ENCODE data around the gene NRIP1. TPM values are rescaled to one million over a fixed set of nuclear protein-coding genes. Genes with fewer than 3 reads are reported as not detected.

Gene NRIP1
- total and polyA plus RNA-seq, 2 of the 13 experiments (the other 11 are each of a cell fraction or from before 2014, with no cell fraction given): 21.0 to 69.0 TPM

DNA sequence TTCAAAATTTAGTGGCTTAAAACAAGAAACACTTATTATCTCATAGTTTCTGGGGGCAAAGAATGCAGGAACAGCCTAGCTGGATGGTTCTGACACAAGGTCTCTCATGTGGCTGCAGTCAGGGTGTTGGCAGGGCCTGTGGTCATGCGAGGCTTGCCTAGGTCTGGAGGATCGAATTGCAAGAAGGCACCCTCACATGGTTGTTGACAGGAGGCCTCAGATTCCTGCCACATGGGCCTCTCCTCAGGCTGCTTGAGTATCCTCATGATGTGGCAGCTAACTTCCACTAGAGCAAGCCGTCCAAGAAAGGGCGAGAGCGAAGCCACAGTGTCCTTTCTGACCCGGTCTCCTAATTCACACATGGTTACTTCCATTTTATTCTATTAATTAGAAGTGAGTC, 6.2 kb upstream of the NRIP1 start:
- no TSS peak for BruUV-seq (replicated peaks)
- ATAC-seq (no peak), FAIRE-seq (no peak), DNase-seq (ENCODE audit: low spot score) (no peak)
- H3K4me3 ChIP-seq (replicated peaks in 1 of 3; ENCODE audit: insufficient read depth in 1 of 3, low read depth in 2 of 3, low read length in 3 of 3): no peak overlapping the region
- H3K79me2 ChIP-seq (ENCODE audit: insufficient read depth, low read length): peaks cover 5% of the 10 kb centered on the region
- CTCF ChIA-PET (ENCODE audit: low intra/inter-chr PET ratio, low total read pairs): no interaction called here
- in situ Hi-C loops (cut with HindIII; ENCODE audit: extremely low pct_ligation_motif_present, low pct_unique_long_range_greater_than_20kb) (no loop called here), intact Hi-C loops (cut with micrococcal nuclease; ENCODE audit: unreplicated experiment) (no loop called here)
- H3K27ac ChIP-seq (ENCODE audit: extremely low read length, insufficient read depth, low read length): no peak overlapping the region
- WGBS (ENCODE audit: low lambda C conversion rate): 92% methylated on average over 6 of the region's 6 CpGs
- H3K27me3 ChIP-seq (ENCODE audit: control insufficient read depth in 1 of 2, insufficient read depth in 2 of 2, low read length in 2 of 2): no peaks in the 10 kb centered on the region
- H3K4me1 ChIP-seq (ENCODE audit: insufficient read depth, low read length): peaks cover 22% of the 10 kb centered on the region
- no peak overlapping the region for H3K4me2 ChIP-seq (ENCODE audit: low read depth, low read length)
- POLR2A ChIA-PET: no interaction called here
- no peak for TF ChIP-seq ZNF431 (CRISPR knock-in tag; IDR thresholded peaks at IDR 0.05; ENCODE audit: borderline replicate concordance, low read depth)
- no peak for TF ChIP-seq TP53 (CRISPR knock-in tag; conservative IDR thresholded peaks at IDR 0.05)
- TF ChIP-seq CC2D1A (CRISPR knock-in tag; IDR thresholded peaks at IDR 0.05): no peak
- TF ChIP-seq REXO4 (CRISPR knock-in tag; IDR thresholded peaks at IDR 0.05; ENCODE audit: borderline replicate concordance): no peak
- no peak for TF ChIP-seq ZNF260 (CRISPR knock-in tag; IDR thresholded peaks at IDR 0.05; ENCODE audit: borderline replicate concordance, low read depth)
- TF ChIP-seq, protein P1, sequence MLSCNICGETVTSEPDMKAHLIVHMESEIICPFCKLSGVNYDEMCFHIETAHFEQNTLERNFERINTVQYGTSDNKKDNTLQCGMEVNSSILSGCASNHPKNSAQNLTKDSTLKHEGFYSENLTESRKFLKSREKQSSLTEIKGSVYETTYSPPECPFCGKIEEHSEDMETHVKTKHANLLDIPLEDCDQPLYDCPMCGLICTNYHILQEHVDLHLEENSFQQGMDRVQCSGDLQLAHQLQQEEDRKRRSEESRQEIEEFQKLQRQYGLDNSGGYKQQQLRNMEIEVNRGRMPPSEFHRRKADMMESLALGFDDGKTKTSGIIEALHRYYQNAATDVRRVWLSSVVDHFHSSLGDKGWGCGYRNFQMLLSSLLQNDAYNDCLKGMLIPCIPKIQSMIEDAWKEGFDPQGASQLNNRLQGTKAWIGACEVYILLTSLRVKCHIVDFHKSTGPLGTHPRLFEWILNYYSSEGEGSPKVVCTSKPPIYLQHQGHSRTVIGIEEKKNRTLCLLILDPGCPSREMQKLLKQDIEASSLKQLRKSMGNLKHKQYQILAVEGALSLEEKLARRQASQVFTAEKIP (CRISPR knock-in tag; IDR thresholded peaks at IDR 0.05; ENCODE audit: borderline replicate concordance): no peak
- TF ChIP-seq RBFOX2 (IDR thresholded peaks at IDR 0.05; ENCODE audit: low read depth, low read length): no peak
- TF ChIP-seq KMT2B (CRISPR knock-in tag; IDR thresholded peaks at IDR 0.05): no peak
- no peak for TF ChIP-seq ZNF44 (CRISPR knock-in tag; IDR thresholded peaks at IDR 0.05)
- TF ChIP-seq, protein P2, sequence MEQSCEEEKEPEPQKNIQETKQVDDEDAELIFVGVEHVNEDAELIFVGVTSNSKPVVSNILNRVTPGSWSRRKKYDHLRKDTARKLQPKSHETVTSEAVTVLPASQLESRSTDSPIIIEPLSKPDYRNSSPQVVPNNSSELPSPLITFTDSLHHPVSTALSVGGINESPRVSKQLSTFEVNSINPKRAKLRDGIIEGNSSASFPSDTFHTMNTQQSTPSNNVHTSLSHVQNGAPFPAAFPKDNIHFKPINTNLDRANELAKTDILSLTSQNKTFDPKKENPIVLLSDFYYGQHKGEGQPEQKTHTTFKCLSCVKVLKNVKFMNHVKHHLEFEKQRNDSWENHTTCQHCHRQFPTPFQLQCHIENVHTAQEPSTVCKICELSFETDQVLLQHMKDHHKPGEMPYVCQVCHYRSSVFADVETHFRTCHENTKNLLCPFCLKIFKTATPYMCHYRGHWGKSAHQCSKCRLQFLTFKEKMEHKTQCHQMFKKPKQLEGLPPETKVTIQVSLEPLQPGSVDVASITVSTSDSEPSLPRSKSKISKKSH (CRISPR knock-in tag; IDR thresholded peaks at IDR 0.05; ENCODE audit: borderline replicate concordance): no peak
- TF ChIP-seq KAT2B (IDR thresholded peaks at IDR 0.05; ENCODE audit: borderline replicate concordance, low read depth, low read length): no peak
- no peak for TF ChIP-seq ZNF432 (CRISPR knock-in tag; IDR thresholded peaks at IDR 0.05; ENCODE audit: borderline replicate concordance)
- TF ChIP-seq EP300 (IDR thresholded peaks at IDR 0.05; ENCODE audit: low read depth in 2 of 2, low read length in 2 of 2): no peak
- no peak for TF ChIP-seq EP300 (CRISPR knock-in tag; IDR thresholded peaks at IDR 0.05; ENCODE audit: borderline replicate concordance)
- TF ChIP-seq, protein P3, sequence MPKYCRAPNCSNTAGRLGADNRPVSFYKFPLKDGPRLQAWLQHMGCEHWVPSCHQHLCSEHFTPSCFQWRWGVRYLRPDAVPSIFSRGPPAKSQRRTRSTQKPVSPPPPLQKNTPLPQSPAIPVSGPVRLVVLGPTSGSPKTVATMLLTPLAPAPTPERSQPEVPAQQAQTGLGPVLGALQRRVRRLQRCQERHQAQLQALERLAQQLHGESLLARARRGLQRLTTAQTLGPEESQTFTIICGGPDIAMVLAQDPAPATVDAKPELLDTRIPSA (CRISPR knock-in tag; IDR thresholded peaks at IDR 0.05; ENCODE audit: borderline replicate concordance): no peak
- TF ChIP-seq ZNF331 (CRISPR knock-in tag; IDR thresholded peaks at IDR 0.05): no peak
- no peak for TF ChIP-seq HOXD1 (CRISPR knock-in tag; IDR thresholded peaks at IDR 0.05)
- no peak for TF ChIP-seq ZNF484 (CRISPR knock-in tag; IDR thresholded peaks at IDR 0.05; ENCODE audit: borderline replicate concordance, low read depth)
- no peaks in the 10 kb centered on the region for H3K36me3 ChIP-seq (replicated peaks in 1 of 2; ENCODE audit: control insufficient read depth in 1 of 2, insufficient read depth in 2 of 2, low read length in 2 of 2)
- no peaks in the 10 kb centered on the region for H4K20me1 ChIP-seq (ENCODE audit: insufficient read depth, low read length)
- H3K9me3 ChIP-seq (ENCODE audit: low read length): no peaks in the 10 kb centered on the region
- H2AFZ ChIP-seq (ENCODE audit: low read length): no peak overlapping the region
- no peak overlapping the region for H3K9ac ChIP-seq (ENCODE audit: insufficient read depth, low read depth, low read length)

All from HepG2 (cell line).